ENCODE results near the gene UBXN7.
"Not testable (repeated sequence)": the region's sequence is repeated elsewhere in the genome, so short reads cannot be mapped to it uniquely, and the experiment has no call there.

DNA sequence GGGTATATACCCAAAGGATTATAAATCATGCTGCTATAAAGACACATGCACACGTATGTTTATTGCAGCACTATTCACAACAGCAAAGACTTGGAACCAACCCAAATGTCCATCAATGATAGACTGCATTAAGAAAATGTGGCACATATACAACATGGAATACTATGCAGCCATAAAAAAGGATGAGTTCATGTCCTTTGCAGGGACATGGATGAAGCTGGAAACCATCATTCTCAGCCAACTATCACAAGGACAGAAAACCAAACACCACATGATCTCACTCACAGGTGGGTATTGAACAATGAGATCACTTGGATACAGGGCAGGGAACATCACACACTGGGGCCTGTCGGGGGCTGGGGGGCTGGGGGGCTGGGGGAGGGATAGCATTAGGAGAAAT is 44.3 kb downstream of the UBXN7 start:
- TF ChIP-seq, protein P1, sequence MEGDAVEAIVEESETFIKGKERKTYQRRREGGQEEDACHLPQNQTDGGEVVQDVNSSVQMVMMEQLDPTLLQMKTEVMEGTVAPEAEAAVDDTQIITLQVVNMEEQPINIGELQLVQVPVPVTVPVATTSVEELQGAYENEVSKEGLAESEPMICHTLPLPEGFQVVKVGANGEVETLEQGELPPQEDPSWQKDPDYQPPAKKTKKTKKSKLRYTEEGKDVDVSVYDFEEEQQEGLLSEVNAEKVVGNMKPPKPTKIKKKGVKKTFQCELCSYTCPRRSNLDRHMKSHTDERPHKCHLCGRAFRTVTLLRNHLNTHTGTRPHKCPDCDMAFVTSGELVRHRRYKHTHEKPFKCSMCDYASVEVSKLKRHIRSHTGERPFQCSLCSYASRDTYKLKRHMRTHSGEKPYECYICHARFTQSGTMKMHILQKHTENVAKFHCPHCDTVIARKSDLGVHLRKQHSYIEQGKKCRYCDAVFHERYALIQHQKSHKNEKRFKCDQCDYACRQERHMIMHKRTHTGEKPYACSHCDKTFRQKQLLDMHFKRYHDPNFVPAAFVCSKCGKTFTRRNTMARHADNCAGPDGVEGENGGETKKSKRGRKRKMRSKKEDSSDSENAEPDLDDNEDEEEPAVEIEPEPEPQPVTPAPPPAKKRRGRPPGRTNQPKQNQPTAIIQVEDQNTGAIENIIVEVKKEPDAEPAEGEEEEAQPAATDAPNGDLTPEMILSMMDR (IDR thresholded peaks at IDR 0.05 in 8 of 11, conservative IDR thresholded peaks at IDR 0.05 in 3 of 11) = not testable (repeated sequence)
- not testable (repeated sequence) for TF ChIP-seq POLR2A (IDR thresholded peaks at IDR 0.05)
